NCI-H1105 treated with DMSO at 0.1 percent for 48 hours (cell line): ENCODE measurements around the gene NOTCH4.
A peak's percentile ranks its signal among the peaks of the same experiment; 100 is the strongest.
"Not testable (repeated sequence)": the region's sequence is repeated elsewhere in the genome, so short reads cannot be mapped to it uniquely, and the experiment has no call there.

Experiments used
- DNase-seq: peaks from one replicate; lab custom pipeline; 2025; lab: John Stamatoyannopoulos, UW

Gene NOTCH4

DNA sequence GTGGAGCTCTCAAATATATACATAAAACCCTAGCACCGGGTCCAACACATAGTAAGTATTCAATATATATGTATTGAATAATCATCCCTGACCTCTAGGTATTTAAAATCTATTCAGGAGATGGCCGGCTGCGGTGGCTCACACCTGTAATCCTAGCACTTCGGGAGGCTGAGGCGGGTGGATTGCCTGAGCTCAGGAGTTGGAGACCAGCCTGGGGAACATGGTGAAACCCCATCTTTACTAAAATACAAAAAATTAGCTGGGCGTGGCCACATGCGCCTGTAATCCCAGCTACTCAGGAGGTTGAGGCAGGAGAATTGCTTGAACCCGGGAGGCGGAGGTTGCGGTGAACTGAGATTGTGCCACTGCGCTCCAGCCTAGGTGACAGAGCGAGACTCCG, 30.8 kb downstream of the NOTCH4 start:
- DNase-seq = not testable (repeated sequence)

DNA sequence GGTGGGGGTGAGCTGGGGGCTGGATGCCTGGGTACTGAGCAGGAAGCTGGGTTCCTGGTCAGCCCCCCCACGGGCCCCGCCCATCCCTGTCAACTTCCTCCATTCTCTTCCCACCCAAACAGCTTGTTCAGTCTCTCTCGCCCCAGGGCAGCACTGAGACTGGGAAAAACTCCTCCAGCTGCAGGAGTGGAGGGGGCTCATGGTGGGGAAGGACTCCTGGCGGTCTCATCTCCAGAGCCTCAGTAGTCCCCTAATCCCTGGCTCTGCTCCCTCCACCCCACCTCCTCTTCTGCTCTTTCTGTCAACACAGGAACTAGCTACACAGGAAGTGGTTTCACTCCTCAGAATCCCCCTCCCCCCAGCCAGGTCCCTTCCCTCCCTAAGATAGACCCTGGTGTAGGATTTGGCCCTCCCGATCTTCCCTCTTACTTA, 31.2 kb downstream of the NOTCH4 start, which contains the start of gene GPSM3:
GPSM3 (minus strand) TSS at position 36 of the 432 bp plus-strand sequence. CDS start 130 bp downstream, outside the sequence.
- no peak for DNase-seq

DNA sequence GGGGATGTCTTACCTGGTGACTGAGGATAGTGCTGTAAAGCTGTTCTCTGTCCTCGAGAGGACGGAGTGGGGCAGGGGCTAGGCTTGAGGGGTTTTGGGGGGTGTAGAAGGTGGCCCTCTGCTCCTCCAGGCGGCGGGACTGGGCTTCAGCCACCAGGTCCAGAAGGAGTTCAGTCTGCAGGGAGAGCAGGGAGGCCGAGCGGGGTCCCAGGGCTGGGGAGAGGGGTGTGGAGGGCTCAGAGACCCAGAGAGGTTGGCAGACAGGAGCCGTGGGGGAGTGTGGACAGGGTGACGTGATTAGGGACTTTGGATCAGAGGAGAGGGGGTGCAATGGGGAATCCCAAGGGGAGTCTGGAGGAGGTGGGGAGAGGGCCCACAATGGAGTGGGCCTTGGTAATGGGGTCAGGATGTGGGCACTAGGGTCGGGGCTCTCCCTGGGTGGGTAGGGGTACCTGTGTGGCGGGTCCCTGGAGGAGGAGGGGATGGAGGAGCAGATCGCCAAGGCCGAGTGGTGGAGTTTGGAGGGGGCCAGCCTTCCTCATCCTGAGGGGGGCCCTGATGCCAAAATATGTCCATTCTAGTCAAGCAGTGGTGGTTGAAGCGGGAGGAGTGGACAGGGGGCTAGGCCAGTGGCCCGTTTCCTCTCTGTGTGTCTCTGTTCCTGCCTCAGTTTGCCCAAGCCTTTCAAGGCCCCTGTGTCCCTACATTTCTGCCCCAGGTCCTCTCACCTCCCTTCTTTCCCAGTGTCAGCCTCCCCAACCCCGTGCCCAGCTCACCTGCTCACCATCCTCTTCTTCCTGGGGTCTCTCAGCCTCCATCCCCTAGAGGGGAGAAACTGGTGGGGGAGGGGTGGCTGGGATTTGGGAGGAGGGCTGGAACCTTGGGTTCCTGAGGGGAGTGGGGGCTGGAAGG, 31.9 kb downstream of the NOTCH4 start:
- DNase-seq = no peak

DNA sequence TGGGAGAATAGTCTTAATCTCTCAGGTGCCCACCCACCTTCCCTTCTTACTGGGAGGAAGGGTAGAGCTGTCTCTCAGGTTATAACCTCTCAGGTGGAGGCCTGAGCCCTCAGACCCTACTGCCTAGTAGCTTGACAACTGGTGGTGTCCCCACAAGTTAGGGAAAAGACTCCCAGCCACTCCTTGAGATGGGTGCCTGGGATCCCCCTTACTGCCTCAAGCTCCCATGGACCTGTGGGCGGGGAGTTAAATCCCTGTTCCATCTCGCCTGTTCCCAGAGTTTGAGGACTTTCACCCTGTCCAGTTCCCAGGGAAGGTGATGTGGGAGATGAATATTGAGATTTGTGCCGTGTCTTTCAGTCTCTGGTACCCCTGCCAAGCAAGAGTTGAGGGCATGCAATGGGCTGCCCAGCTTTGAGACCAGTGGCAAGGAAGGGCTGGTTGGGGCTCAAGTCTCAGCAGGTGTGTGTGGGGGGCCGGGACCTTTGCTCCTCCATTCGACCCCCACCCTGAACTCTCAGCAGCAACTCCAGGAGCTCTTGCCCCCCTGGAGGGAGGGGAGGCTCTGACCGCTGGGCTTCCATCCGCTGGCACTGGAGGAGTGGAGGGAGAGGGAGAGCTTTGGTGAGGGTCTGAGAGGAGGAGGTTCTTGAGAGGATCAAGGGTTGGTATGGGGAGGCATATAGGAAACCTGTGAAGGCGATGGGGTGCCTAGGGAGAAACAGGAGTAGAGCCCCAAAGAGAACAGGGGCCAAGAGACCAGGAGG, 32.8 kb downstream of the NOTCH4 start:
- no peak for DNase-seq

DNA sequence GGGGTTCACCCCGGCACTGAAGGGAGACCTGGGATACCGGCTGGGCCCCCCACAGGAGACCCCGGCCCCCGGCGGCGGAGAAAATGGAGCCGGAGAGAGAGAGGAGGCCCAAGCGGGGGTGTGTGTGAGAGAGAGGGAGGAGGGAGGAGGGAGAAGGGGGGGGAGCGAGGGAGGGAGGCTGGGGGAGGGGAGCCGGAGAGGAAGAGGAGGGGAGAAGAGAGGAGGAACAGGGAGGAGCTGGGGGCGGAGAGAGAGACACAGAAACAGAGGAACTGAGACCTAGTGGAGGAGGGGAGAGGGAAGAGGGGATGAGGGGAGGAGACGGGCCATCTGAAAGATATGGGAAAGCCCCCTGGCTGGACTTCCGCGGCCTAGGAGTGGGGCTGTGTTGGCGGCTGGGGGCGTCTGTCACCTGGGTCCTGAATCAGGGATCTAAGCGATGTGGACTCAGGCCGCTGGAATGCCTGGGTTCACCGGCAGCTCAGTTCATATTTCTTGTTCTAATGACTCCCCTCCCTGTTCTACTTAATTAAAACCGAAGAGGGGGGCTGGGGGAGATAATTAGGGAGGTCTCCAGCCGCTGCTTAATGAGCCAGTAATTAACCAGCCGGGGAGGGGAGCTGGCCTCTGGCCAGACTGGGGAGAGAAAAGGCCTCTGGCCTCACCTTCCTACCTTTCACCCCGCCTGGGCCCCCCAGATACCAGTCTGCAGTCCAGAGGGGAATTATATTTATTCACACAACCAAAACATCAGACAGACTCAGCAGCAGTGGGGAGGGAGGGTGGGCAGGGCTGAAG, 33.6 kb downstream of the NOTCH4 start, which contains the start of gene PBX2:
PBX2 (minus strand) TSS at position 149 of the 798 bp plus-strand sequence. CDS start 287 bp downstream, outside the sequence.
- peak; percentile 88 for DNase-seq

DNA sequence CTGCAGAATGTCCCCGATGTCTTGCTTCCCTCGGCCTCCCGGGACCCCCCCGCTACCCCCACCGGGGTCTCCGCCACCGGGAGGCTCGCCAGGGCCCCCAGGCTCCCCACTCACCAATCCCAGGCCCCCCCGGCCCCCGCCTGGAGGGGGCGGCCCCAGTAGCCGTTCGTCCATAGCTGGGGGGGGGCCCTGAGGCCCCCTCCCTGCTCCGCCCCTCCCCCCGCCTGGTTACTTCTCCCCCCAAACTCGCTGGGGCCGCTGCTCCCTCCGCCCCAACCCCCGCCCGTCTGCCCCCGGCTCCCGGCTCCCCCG, 34.2 kb downstream of the NOTCH4 start:
- no peak for DNase-seq

DNA sequence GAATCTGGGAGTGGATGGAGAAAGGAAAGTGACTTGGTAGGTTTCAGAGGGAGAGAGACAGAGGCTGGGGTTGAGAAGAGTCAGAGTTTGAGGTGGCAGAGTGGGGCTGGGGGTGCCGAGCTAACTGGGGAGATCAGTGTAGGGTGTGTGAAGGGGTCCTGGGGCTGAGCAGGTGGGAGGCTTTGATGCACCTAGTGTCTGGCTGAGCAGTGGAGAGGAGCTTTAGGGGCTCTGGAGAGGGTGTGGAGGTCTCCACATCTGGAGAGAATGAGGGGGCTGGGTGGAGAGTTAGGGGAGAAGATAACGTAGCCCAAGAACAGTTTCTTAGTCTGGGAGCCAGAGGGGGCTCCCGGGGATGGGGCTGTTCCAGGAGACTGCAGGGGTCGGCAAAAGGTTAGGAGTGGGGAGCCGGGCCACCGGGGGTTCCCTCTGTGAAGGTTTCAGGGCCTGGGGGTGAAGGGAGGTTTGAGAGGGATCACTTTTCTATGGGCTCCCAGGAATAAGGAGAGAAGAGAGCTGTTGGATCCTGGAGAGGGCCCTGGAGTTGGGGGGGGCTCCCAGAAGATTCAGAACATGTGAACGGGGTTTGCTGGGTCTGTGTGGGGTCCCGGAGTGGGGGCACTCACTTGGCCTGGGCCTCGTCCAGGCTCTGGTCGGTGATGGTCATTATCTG, 34.7 kb downstream of the NOTCH4 start:
- DNase-seq = no peak

DNA sequence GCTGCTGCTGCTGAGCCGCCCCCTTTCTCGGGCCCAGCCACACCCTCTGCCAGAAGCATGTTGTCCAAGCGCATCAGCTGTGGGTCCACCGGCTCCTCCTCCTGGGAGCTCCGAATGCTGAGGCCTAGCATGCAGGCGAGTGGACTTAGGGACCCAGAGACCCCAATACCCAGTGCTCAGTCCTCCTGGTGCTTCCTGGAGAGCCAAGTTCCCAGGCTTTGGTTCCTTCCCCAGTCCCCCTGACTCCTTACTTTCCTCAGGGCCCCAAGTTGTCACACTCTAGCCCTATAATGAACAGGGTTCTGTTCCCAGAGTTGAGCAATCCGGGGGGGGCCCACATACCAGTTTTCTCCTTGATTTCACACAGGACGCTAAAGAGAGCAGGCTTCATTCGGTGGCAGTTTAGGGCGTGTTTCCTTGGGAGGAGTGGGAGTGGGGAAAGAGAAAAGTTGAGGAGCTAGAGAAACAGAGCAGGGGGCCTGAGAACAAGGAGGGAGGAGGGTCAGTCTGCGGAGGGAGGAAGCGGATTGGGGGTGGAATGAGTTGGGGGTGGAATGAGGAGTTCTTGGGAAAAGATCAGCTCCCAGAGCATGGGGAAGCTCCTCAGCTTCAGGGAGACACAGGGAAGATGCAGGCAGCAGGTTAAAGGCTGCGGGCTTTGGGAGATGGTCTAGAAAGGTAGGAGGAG, 35.3 kb downstream of the NOTCH4 start:
- no peak for DNase-seq

DNA sequence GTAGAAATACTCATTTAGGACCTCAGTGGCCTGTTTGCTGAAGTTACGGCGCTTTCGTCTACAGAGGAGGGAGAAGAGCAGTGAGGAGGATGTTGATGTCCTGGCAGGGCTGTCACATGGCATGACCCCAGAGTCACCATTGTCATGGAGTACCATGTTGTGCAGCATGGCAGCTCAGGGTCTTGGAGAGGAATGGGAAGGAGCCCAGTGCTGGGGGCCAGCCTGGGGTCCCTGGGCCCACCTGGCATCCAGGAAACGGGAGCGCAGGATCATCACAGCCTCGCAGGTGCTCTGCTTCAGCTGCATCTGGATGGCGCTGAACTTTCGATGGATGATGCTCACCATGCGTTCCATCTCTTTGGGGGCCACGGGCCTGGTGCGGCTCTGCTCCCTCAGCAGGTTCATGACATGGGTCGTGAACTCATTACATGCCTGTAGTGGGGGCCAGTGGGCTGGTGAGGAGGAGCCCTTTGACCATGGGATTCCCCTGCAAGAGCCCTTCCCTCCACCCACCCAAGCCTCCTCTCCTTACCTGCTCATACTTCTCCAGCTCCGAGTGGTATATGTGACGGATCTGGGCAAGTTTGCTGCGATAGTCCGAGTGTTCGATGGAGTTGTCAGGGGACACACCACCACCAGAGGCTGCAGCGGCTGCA, 36.0 kb downstream of the NOTCH4 start:
- DNase-seq = not testable (repeated sequence)

DNA sequence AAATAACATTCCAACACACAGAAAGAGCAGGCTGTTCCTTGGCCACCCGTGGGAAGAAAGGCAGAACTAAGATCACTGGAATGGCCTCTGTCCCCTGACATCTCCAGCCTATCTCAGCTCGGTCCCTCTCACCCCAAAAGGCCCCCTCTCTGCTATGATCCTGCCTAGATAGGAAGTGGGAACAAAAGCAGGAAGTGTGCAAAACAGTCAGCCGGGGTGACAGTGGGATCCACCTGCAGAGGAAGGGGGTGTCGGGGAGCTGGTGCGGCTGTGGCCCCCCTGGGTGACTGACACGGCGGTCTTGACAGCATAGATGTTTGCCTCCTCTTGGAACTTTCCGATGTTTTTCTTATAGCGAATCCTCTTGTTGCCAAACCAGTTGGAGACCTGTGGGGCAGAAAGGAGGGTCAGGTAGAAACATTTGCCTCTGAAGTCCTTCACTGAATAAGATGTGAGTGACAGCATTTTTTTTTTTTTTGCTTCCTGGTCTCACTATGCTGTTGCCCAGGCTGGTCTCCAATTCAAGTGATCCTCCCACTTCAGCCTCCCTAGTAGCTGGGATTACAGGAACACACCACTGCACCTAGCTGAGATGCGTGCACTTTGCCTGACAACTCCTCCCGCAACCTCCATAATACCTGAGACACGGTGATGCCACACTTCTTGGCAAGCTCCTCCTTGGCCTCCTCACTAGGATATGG, 36.7 kb downstream of the NOTCH4 start:
- no peak for DNase-seq

DNA sequence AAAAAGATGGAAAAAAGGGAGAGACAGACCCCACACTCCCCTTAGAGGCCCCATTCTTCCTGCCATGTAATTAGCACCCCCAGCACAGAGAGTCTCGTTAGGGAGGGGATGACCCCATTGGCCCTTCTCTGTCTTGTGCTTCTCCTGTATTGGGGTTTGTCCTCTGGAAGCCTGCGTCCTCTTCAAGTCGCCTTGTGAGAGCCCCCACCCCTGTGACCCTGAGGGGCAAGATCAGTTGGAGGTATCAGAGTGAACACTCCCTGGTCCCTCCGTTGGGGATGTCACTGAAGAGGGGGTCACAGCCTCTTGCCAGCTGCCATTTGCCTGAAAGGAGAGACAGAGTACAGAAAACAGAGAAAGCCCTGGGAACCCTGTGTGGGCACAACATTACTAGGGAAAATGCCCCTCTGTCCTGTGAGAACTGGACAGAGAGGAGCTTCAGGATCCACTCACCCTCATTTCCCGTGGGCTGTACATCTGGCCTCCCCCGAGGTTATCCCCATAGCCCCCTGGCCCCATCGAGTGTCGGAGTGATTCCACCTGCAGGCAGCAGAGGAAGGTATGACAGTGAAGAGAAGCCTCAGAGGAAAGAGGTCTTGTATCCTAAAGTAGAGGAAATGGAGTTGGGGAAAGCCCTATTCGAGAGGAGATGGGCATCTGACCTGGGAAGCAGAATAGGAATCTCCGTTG, 37.6 kb downstream of the NOTCH4 start:
- DNase-seq = not testable (repeated sequence)

DNA sequence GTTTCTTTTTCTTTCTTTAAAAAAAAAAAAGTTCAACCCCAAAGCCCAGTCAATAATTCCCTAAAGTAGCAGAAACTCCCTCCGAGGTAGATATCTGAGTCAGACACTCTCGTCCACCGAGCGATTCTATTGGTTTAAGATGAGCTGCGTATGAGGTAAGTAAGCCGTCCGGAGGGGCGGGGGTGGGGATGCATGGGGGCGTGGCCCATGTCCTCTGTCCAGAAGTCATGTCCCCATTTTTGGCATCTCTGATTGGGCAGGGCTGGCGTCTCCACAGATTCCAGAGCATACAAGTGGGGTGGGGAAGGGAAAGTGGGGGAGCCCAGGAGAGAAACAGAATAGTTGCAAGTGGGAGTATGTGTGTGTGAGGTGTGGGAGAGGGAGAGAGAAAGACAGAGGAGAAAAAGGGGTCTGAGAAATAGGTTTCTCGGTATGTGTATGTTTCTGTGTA, 38.2 kb downstream of the NOTCH4 start:
- not testable (repeated sequence) for DNase-seq

DNA sequence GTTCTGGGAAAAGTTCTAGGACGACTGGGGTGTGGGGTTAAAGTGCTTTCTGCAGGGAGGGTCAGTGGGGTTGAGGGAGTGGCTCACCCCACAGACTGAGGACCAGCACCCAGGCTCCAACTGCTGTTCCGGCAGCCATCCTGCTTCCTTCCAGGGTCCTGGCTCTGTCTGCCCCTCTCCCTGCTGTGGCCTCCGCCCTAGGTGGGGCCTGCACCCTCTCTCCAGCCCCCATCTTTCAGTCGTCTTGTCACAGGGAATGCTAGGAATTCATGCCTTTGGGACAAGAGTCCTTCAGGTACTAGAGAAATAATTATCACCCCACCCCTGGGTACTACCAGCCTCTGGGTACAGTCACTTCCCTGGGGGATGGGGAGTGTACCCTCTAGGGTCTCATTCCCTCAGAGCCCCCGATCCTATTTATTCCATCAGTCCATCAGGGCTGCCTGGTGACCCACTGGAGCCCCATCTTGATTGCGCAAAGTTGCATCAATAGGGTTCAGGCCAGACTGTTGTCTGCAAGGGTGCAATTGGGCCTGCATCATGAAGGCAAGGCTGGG, 39.7 kb downstream of the NOTCH4 start, which contains the start of gene AGER:
AGER (minus strand) TSS at position 170 of the 557 bp plus-strand sequence; CDS start at position 139, 31 bp downstream.
- no peak for DNase-seq

DNA sequence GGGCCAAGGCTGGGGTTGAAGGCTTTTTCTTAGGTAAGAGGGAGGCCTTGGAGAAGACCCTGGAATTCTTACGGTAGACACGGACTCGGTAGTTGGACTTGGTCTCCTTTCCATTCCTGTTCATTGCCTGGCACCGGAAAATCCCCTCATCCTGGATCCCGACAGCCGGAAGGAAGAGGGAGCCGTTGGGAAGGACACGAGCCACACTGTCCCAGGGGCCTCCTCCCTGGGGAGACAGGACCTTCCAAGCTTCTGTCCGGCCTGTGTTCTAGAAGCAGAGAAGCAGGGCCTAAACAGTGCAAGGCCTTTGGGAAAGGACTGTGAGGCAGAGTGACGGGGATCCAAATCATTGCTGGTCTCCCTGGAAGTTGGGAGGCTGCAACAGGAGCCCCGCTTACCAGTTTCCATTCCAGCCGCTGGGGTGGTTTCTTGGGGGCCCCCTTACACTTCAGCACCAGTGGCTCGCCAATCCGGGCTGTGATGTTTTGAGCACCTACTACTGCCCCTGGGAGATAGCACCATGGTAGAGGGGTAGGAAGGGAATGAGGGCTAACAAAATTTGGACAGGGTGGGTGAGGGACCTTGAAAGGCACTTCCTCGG, 40.3 kb downstream of the NOTCH4 start:
- no peak for DNase-seq

DNA sequence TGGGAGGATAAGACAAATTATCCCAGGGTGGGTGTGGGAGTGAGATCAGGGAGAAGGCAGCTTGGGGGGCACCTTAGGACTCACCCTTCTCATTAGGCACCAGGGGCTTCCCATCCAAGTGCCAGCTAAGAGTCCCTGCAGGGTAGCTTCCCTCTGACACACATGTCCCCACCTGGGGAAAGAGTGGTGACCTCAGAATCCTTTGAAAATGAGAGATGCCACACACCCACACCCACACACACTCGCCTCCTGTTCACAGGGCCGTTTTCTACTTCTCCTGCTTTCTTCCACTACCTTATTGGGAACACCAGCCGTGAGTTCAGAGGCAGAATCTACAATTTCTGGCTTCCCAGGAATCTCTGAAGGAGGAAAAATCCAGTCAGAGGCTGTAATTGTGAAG, 40.8 kb downstream of the NOTCH4 start:
- no peak for DNase-seq

DNA sequence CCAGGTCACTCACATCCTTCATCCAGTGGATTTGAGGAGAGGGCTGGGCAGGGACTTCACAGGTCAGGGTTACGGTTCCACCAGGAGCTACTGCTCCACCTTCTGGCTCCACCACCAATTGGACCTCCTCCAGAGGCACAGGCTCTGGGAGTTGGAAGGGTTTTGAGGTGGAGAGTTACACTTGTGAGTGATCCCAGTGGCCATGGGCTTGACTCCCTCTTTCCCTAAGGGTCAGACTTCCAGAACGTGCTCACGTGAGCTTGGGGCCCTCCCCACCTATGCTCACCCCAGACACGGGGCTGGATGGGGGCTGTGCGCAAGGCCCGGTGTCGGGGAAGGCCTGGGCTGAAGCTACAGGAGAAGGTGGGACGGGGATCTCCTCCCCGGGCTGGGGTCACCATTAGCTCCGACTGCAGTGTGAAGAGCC, 41.3 kb downstream of the NOTCH4 start:
- DNase-seq = no peak

DNA sequence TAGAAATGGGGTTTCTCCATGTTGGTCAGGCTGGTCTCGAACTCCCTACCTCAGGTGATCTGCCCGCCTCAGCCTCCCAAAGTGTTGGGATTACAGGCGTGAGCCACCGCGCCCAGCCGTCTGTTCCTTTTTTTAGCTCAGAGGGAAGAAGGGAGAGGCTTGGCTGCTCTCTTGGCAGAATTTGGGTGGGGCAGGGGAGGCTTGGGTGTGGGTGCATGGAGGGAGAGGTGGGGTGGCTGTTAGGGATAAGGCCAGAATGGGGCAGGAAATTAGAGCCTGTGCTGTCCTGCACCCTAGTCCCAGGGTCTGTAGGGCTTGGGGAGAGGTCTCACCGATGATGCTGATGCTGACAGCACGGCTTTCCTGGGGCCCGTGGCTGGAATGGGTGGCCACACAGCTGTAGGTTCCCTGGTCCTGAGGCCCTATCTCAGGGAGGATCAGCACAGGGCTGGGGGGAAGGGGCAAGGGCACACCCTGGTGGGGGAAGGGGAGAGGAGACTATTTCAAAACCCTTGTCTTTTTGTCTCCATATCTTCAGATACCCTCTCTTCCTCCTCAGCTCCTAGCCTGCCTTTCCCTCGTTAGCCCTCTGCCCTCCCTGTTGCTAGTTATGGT, 41.8 kb downstream of the NOTCH4 start:
- DNase-seq = no peak
